IMR-90 (cell line): ENCODE measurements around the gene AKAP9. TPM values are rescaled to one million over a fixed set of nuclear protein-coding genes. Genes with fewer than 3 reads are reported as not detected.
"Not testable (repeated sequence)": the region's sequence is repeated elsewhere in the genome, so short reads cannot be mapped to it uniquely, and the experiment has no call there.

Experiments used
- ATAC-seq: fragments of 200-7000 bp; cut with Tn5 transposase; 2 replicates; pipeline ENCODE4 v1.9.1; 2020; ENCODE audit warnings: low read depth, mild to moderate bottlenecking, moderate library complexity
- BruUV-seq: library from RNA; stranded (reverse); fragments of 400-500 nt; replicated peaks from 2 replicates; lab custom pipeline; 2021; lab: Mats Ljungman, UMichigan
- CTCF ChIA-PET: fragments of 300-600 bp; formaldehyde crosslinking; extraction: SDS; loops from one replicate; lab custom pipeline; 2021; ENCODE audit warnings: antibody characterized with exemption; lab: Yijun Ruan, JAX
- POLR2A ChIA-PET: fragments of 300-600 bp; sonication (Branson Sonifier 250); formaldehyde crosslinking; loops from one replicate; lab custom pipeline; 2022; ENCODE audit warnings: antibody characterized with exemption; ENCODE audit not compliant: unreplicated experiment; lab: Charles Lee
- DNase-seq: peaks from one replicate; pipeline ENCODE4 v3.0.0; 2013
- H2AFZ ChIP-seq: replicated peaks from 2 replicates; pipeline ENCODE3; 2013; ENCODE audit warnings: low read length, mild to moderate bottlenecking; ENCODE audit not compliant: poor library complexity
- H2AK5ac ChIP-seq: 2 replicates; pipeline ENCODE4 v1.6.1; 2013; ENCODE audit warnings: low read depth, low read length, inconsistent platforms
- H2AK9ac ChIP-seq: replicated peaks from 2 replicates; pipeline ENCODE3; 2013; ENCODE audit warnings: mild to moderate bottlenecking, low read depth, low read length, moderate library complexity; ENCODE audit not compliant: poor library complexity
- H2BK120ac ChIP-seq: 2 replicates; pipeline ENCODE4 v1.6.1; 2013; ENCODE audit warnings: low read depth, low read length, inconsistent platforms
- H2BK15ac ChIP-seq: 3 replicates; pipeline ENCODE4 v1.6.1; 2013; ENCODE audit warnings: low read depth, low read length, inconsistent platforms
- H2BK20ac ChIP-seq: 2 replicates; pipeline ENCODE4 v1.6.1; 2013; ENCODE audit warnings: low read depth, mild to moderate bottlenecking, inconsistent platforms, low read length, moderate library complexity
- H2BK5ac ChIP-seq: 2 replicates; pipeline ENCODE4 v1.6.1; 2013; ENCODE audit warnings: mild to moderate bottlenecking, low read depth, low read length, inconsistent platforms; ENCODE audit not compliant: poor library complexity, severe bottlenecking
- H3K14ac ChIP-seq: replicated peaks from 2 replicates; pipeline ENCODE4 v1.6.1; 2013; ENCODE audit warnings: low read depth, low read length, inconsistent platforms
- H3K18ac ChIP-seq: 2 replicates; pipeline ENCODE4 v1.6.1; 2013; ENCODE audit warnings: low read depth, low read length, control low read depth
- H3K23ac ChIP-seq: 2 replicates; pipeline ENCODE4 v1.6.1; 2013; ENCODE audit warnings: low read depth, low read length, inconsistent platforms
- H3K27ac ChIP-seq: 2 replicates; pipeline ENCODE4 v1.5.1; 2013; ENCODE audit warnings: mild to moderate bottlenecking, control low read depth, low read length; ENCODE audit not compliant: insufficient read depth
- H3K27me3 ChIP-seq: 2 replicates; pipeline ENCODE4 v1.6.1; 2013; ENCODE audit warnings: low read length; ENCODE audit not compliant: control insufficient read depth, insufficient read depth
- H3K36me3 ChIP-seq: 2 replicates; pipeline ENCODE4 v1.6.1; 2013; ENCODE audit warnings: low read length, mixed read lengths; ENCODE audit not compliant: control insufficient read depth, insufficient read depth
- H3K4ac ChIP-seq: 2 replicates; pipeline ENCODE4 v1.6.1; 2013; ENCODE audit warnings: low read depth, low read length, inconsistent platforms
- H3K4me1 ChIP-seq: 2 replicates; pipeline ENCODE4 v1.6.1; 2013; ENCODE audit warnings: low read length, mixed read lengths; ENCODE audit not compliant: control insufficient read depth, insufficient read depth
- H3K4me2 ChIP-seq: 2 replicates; pipeline ENCODE4 v1.6.1; 2013; ENCODE audit warnings: low read depth, mild to moderate bottlenecking, control low read depth, low read length, moderate library complexity
- H3K4me3 ChIP-seq: 2 replicates; pipeline ENCODE4 v1.5.1; 2013; ENCODE audit warnings: low read depth, mild to moderate bottlenecking, control low read depth, low read length, moderate library complexity; ENCODE audit not compliant: insufficient read depth
- H3K56ac ChIP-seq: 2 replicates; pipeline ENCODE4 v1.6.1; 2013; ENCODE audit warnings: low read length, inconsistent platforms; ENCODE audit not compliant: insufficient read depth; ENCODE audit errors: extremely low read depth
- H3K79me1 ChIP-seq, 2 experiments: 2 replicates each; pipeline ENCODE4 v1.6.1; 2013; ENCODE audit warnings: low read length in 2 of 2, inconsistent platforms in 1 of 2, low read depth in 1 of 2
- H3K9ac ChIP-seq: 2 replicates; pipeline ENCODE4 v1.6.1; 2013; ENCODE audit warnings: low read depth, low read length, control low read depth
- H3K9me1 ChIP-seq: 2 replicates; pipeline ENCODE4 v1.6.1; 2013; ENCODE audit warnings: low read length, inconsistent platforms; ENCODE audit not compliant: insufficient read depth
- H3K9me3 ChIP-seq: 2 replicates; pipeline ENCODE4 v1.6.1; 2013; ENCODE audit warnings: low read length; ENCODE audit not compliant: control insufficient read depth, insufficient read depth
- H4K20me1 ChIP-seq: 2 replicates; pipeline ENCODE4 v1.6.1; 2013; ENCODE audit warnings: low read length, inconsistent platforms; ENCODE audit not compliant: insufficient read depth
- H4K5ac ChIP-seq: 2 replicates; pipeline ENCODE4 v1.6.1; 2013; ENCODE audit warnings: mild to moderate bottlenecking, low read depth, low read length, control low read depth
- H4K8ac ChIP-seq, 2 experiments: 2 replicates each; pipeline ENCODE4 v1.6.1; 2013; ENCODE audit warnings: low read depth in 2 of 2, low read length in 2 of 2, control low read depth in 1 of 2, inconsistent platforms in 1 of 2
- H4K91ac ChIP-seq: 2 replicates; pipeline ENCODE4 v1.6.1; 2013; ENCODE audit warnings: low read depth, low read length, inconsistent platforms; ENCODE audit not compliant: insufficient read depth
- WGBS, 2 experiments: methylation state at CpG; one replicate each; pipeline versions ENCODE4 v1.1.5 to v1.1.7; 2013; ENCODE audit warnings: missing lambda C conversion rate in 2 of 2; ENCODE audit not compliant: insufficient read length in 1 of 2; ENCODE audit errors: extremely low coverage in 2 of 2; 5-methylcytosine and 5-hydroxymethylcytosine counted together
- dilution Hi-C: fragments of 300-500 bp; cut with HindIII; formaldehyde crosslinking; loops from one replicate; pipeline ENCODE4 v1.14.3; 2018; ENCODE audit warnings: low sequenced_read_pairs; ENCODE audit not compliant: unreplicated experiment
- in situ Hi-C: fragments of 300-500 bp; cut with MboI; formaldehyde crosslinking; loops from 3 replicates; pipeline ENCODE4 v1.14.3; 2019; ENCODE audit warnings: low sequenced_read_pairs, inconsistent platforms, mixed read lengths
- intact Hi-C: fragments of 100-400 bp; cut with micrococcal nuclease; formaldehyde crosslinking; loops from 2 replicates; pipeline ENCODE4 v1.10.0; 2022
- polyA plus RNA-seq, 3 experiments: library from polyadenylated mRNA; depleted of rRNA; stranded (reverse); fragments of >200 nt; gene quantifications; 2 replicates each; pipeline ENCODE4 v1.2.3, GENCODE V29; 2012; ENCODE audit warnings: low replicate concordance in 1 of 3
- total RNA-seq: library from RNA; depleted of rRNA; stranded (reverse); fragments of >200 nt; gene quantifications from 2 replicates; pipeline ENCODE4 v1.2.3, GENCODE V29; 2012

The AKAP9 gene
- total and polyA plus RNA-seq, 2 of the 4 experiments (the other 2 are of a cell fraction): 9.7 to 25.3 TPM

GRCh38 chr7:92102862-92103261 is 162.2 kb downstream of the AKAP9 start:
- H3K79me1 ChIP-seq, H3K56ac ChIP-seq, in situ Hi-C loops, H4K5ac ChIP-seq, H3K9me1 ChIP-seq, H3K18ac ChIP-seq, H4K8ac ChIP-seq, POLR2A ChIA-PET, H3K4ac ChIP-seq, H3K4me3 ChIP-seq, H2BK20ac ChIP-seq, dilution Hi-C loops, H3K9ac ChIP-seq, H2BK15ac ChIP-seq, H2BK5ac ChIP-seq, H3K14ac ChIP-seq, H4K91ac ChIP-seq, H4K20me1 ChIP-seq, H2BK120ac ChIP-seq, H3K9me3 ChIP-seq, H3K4me1 ChIP-seq, CTCF ChIA-PET, H3K4me2 ChIP-seq, H3K27ac ChIP-seq, H2AK9ac ChIP-seq, H2AFZ ChIP-seq, intact Hi-C loops, H3K23ac ChIP-seq, H2AK5ac ChIP-seq, H3K27me3 ChIP-seq, BruUV-seq: not testable (repeated sequence)
- DNase-seq (peak; percentile 88), ATAC-seq (peak; percentile 97)
- 38% methylated on average over 2 of the region's 5 CpGs; no CpG with 5 or more reads in 1 of the 2 experiments for WGBS, 2 experiments
- H3K36me3 ChIP-seq: peaks cover 33% of the 10 kb centered on the region
